Raji (cell line): ENCODE results near the gene RASA3.

Experiments used
- POLR2A ChIP-seq: IDR thresholded peaks from 2 replicates; pipeline ENCODE4 v1.6.1; 2011; ENCODE audit warnings: low read depth, low read length, control low read depth; ENCODE audit not compliant: insufficient read depth

The RASA3 gene

DNA sequence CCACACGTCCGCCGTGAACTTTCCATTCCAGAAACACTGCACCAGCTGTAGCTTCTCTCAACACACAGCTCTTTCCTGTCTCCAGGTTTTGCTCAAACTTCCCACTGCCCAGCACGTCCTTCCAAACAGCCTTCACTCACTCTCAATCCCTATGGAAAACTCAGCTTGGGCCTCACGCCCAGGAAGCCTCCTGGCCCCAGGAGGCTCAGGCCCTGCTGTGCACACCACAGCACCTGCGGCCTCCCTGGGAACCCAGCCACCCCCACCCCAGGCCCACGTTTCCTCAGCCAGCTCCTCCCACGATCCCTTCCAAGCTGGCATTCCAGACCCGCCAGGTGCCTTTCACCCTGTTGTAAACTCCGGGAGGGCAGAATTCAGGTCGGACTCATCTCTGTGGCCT lies 193.7 kb downstream of the RASA3 start:
- TF ChIP-seq POLR2A, result no peak

GRCh38 chr13:113938246-113938645 lies 194.2 kb downstream of the RASA3 start:
- TF ChIP-seq POLR2A, result no peak

GRCh38 chr13:113937527-113938180 lies 194.8 kb downstream of the RASA3 start:
- no peak for TF ChIP-seq POLR2A

DNA sequence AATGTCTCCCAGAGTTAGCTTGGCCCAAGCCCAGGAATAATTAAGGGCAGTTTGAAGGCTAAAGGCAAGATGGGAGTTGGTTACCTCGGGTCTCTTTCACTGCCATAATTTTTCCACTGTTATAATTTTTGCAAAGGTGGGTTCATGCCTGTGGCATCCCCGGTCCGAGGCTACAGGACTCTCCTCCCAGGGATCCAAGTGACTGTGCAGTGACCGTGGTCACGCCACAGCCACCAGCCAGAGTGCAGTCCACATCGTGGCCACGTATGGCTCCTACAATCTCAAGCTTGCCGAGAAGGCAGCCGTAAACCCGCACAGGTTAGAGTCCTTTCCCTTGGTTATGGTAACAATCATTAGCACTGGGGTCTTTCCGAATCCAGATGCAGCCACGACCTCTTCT lies 195.3 kb downstream of the RASA3 start:
- TF ChIP-seq POLR2A, result no peak

- no peak for TF ChIP-seq POLR2A
Measured at GRCh38 chr13:113936166-113936965, 196.1 kb downstream of the RASA3 start.

GRCh38 chr13:113935001-113935844 lies 197.2 kb downstream of the RASA3 start:
- TF ChIP-seq POLR2A, result no peak

GRCh38 chr13:113934576-113934975 lies 197.8 kb downstream of the RASA3 start:
- TF ChIP-seq POLR2A, result no peak

DNA sequence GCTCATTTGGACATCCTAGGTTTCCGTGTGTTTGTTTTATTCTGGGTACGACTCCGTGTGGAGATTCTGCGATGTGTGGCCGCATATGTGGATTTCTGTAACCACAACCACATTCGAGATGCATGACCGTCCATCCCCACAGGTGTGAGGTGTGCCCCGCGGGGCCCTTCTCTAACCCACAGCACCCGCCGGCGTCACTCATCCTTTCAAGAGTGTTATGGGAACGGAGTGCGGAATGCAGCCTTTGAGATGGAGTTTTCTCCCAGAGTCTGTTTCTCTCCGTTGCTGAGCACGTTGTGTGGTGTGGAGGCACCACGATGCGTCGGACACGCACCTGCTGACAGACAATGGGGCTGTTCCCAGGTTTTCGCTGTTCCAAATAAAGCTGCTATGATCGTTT lies 198.5 kb downstream of the RASA3 start:
- TF ChIP-seq POLR2A, result no peak

DNA sequence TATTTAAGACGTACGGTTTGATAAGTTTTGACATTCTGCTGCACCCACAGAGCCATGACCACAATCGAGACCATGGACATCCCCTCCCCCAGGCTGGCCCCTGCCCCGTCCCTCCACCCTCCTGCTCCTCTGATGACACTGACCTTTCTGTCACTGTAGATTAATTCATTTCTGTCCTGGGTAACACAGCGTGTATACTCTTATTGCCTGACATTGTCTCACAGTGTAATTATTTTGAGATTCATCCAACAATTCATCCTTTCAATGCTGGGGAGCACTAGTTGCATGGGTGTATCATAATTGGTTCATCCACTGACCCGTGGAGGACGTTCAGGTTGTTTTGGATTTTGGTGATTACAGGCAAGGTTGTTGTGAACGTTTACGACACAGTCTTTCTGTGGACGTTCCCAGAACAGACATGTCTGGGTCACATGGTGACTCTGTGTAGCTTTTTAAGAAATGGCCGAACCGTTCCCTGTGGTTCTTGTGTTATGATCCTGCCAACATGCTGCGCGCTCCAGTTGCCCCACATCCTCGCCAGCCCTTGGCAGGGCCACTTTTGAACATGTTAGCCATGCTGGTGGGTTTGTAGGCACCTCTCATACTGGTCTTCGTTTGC lies 200.5 kb downstream of the RASA3 start:
- no peak for TF ChIP-seq POLR2A

DNA sequence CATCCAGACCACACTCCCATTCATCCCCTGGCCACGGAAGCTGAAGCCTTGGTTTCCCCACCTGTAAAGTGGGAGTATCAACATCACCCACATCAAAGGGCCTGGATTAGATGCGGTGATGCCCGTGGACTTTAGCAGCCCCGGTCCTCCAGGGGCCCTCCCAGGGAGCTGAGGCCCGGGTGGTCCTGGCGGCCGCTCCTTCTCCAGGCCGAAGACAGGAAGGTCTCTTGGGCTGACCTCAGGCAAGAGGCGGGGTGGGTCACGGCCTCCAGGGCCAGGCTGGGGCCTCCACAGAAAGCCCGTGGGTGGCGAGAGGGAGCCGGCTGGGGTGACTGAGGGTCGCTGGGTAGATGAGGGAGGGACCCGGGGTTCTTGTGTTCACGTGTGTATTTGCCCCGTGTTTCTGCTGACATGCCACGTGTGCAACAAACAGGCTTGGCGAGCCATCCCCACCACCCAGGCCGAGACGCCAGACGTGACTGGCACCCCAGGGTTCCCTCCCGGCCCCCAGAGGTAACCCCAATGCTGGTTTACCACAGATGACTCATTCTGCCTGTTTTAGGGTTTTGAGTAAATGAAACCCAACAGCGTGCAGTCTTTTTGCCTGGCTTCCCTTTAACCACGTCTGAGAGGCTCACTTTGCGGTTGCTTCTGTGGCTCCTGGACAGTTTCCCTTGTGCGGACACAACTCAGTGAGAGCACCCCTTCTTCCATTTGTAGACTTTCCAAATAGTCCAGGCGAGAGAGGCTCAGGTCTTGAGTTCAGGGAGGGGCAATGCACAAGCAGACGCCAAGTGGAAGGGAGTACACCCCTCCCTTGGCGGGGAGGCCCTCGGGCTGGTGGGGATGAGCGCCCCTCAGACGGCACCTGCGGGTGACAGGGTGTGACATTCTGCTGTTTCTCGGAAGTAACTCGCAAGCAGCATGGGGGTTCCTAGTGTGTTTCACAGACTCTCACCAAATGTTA lies 201.5 kb downstream of the RASA3 start:
- no peak for TF ChIP-seq POLR2A

- TF ChIP-seq POLR2A, result no peak
Measured at GRCh38 chr13:113929628-113930615, 202.5 kb downstream of the RASA3 start.

- TF ChIP-seq POLR2A, result no peak
Measured at GRCh38 chr13:113928685-113929627, 203.5 kb downstream of the RASA3 start.
